ENCODE data around the gene ISG20.
A peak's percentile ranks its signal among the peaks of the same experiment; 100 is the strongest.

ISG20 gene

GRCh38 chr15:88684345-88684744, 45.5 kb downstream of the ISG20 start:
- DNase-seq (ENCODE audit: low read depth, low spot score) = no peak

- no peak for DNase-seq (ENCODE audit: low read depth, low spot score)
Observed at GRCh38 chr15:88686166-88686565, 47.4 kb downstream of the ISG20 start.

GRCh38 chr15:88688394-88688933, 49.6 kb downstream of the ISG20 start:
- no peak for DNase-seq (ENCODE audit: low read depth, low spot score)

- DNase-seq (ENCODE audit: low read depth, low spot score) = no peak
Observed at GRCh38 chr15:88690331-88690730, 51.5 kb downstream of the ISG20 start.

GRCh38 chr15:88693191-88693590, 54.4 kb downstream of the ISG20 start:
- DNase-seq (ENCODE audit: low read depth, low spot score) = no peak

- peak; percentile 25 for DNase-seq (ENCODE audit: low read depth, low spot score)
Observed at GRCh38 chr15:88695101-88695500, 56.3 kb downstream of the ISG20 start.

- DNase-seq (ENCODE audit: low read depth, low spot score) = no peak
Observed at GRCh38 chr15:88695691-88696251, 57.0 kb downstream of the ISG20 start.

- DNase-seq (ENCODE audit: low read depth, low spot score) = no peak
Observed at GRCh38 chr15:88696254-88696653, 57.4 kb downstream of the ISG20 start.

GRCh38 chr15:88697276-88697675, 58.5 kb downstream of the ISG20 start:
- no peak for DNase-seq (ENCODE audit: low read depth, low spot score)

GRCh38 chr15:88699861-88700260, 61.0 kb downstream of the ISG20 start:
- DNase-seq (ENCODE audit: low read depth, low spot score) = no peak

- DNase-seq (ENCODE audit: low read depth, low spot score) = no peak
Observed at GRCh38 chr15:88700716-88701115, 61.9 kb downstream of the ISG20 start.

- DNase-seq (ENCODE audit: low read depth, low spot score) = no peak
Observed at GRCh38 chr15:88701561-88702095, 62.8 kb downstream of the ISG20 start.

GRCh38 chr15:88702983-88703382, 64.2 kb downstream of the ISG20 start:
- DNase-seq (ENCODE audit: low read depth, low spot score) = no peak

GRCh38 chr15:88703533-88703932, 64.7 kb downstream of the ISG20 start:
- DNase-seq (ENCODE audit: low read depth, low spot score) = no peak

- DNase-seq (ENCODE audit: low read depth, low spot score) = peak; percentile 72
Observed at GRCh38 chr15:88704791-88705768, 66.3 kb downstream of the ISG20 start.

- DNase-seq (ENCODE audit: low read depth, low spot score) = no peak
Observed at GRCh38 chr15:88705769-88706165, 67.0 kb downstream of the ISG20 start.
